H9 (cell line): Measurements from ENCODE around the gene OXSR1. TPM values are rescaled to one million over a fixed set of nuclear protein-coding genes. Genes with fewer than 3 reads are reported as not detected.

ENCODE experiments used
- DNase-seq: peaks from one replicate; pipeline ENCODE4 v3.0.0-alpha.2; 2017
- H2AFZ ChIP-seq: one replicate; pipeline ENCODE4 v1.6.1; 2013; ENCODE audit warnings: mild to moderate bottlenecking, low read length, control low read depth, moderate library complexity
- H2AK5ac ChIP-seq: 2 replicates; pipeline ENCODE4 v1.6.1; 2013; ENCODE audit warnings: low read length, control low read depth, mixed read lengths; ENCODE audit not compliant: insufficient read length
- H2BK120ac ChIP-seq: one replicate; pipeline ENCODE4 v1.6.1; 2013; ENCODE audit warnings: low read depth, mild to moderate bottlenecking, low read length, control low read depth, inconsistent platforms; ENCODE audit not compliant: poor library complexity, severe bottlenecking
- H2BK12ac ChIP-seq: 2 replicates; pipeline ENCODE4 v1.6.1; 2013; ENCODE audit warnings: low read length, control low read depth, mixed read lengths, low read depth; ENCODE audit not compliant: insufficient read length
- H2BK15ac ChIP-seq: 2 replicates; pipeline ENCODE4 v1.6.1; 2013; ENCODE audit warnings: low read depth, low read length, control low read depth
- H2BK20ac ChIP-seq: one replicate; pipeline ENCODE4 v1.6.1; 2013; ENCODE audit warnings: low read depth, mild to moderate bottlenecking, low read length, control low read depth, inconsistent platforms; ENCODE audit not compliant: poor library complexity, severe bottlenecking
- H2BK5ac ChIP-seq: 2 replicates; pipeline ENCODE4 v1.6.1; 2013; ENCODE audit warnings: low read length, control low read depth, mixed read lengths; ENCODE audit not compliant: insufficient read length
- H3K14ac ChIP-seq: 2 replicates; pipeline ENCODE4 v1.6.1; 2013; ENCODE audit warnings: low read length, control low read depth; ENCODE audit not compliant: insufficient read depth
- H3K18ac ChIP-seq: 2 replicates; pipeline ENCODE4 v1.6.1; 2013; ENCODE audit warnings: low read depth, mild to moderate bottlenecking, mixed read lengths, low read length, control low read depth; ENCODE audit not compliant: insufficient read length
- H3K23ac ChIP-seq: 2 replicates; pipeline ENCODE4 v1.6.1; 2013; ENCODE audit warnings: low read length, control low read depth, mixed read lengths, low read depth; ENCODE audit not compliant: insufficient read length
- H3K23me2 ChIP-seq: 2 replicates; pipeline ENCODE4 v1.6.1; 2013; ENCODE audit warnings: low read depth, mild to moderate bottlenecking, mixed read lengths, low read length, control low read depth; ENCODE audit not compliant: insufficient read length, poor library complexity, severe bottlenecking
- H3K27ac ChIP-seq: 2 replicates; pipeline ENCODE4 v1.5.1; 2013; ENCODE audit warnings: low read length, control low read depth, mixed read lengths, low read depth; ENCODE audit not compliant: insufficient read length
- H3K27me3 ChIP-seq: 2 replicates; pipeline ENCODE4 v1.6.1; 2013; ENCODE audit warnings: low read length, control low read depth, inconsistent platforms; ENCODE audit not compliant: insufficient read depth
- H3K4ac ChIP-seq: 2 replicates; pipeline ENCODE4 v1.6.1; 2013; ENCODE audit warnings: low read depth, mild to moderate bottlenecking, control low read depth, inconsistent platforms, low read length, moderate library complexity
- H3K4me1 ChIP-seq: 2 replicates; pipeline ENCODE4 v1.6.1; 2013; ENCODE audit warnings: low read length, control low read depth, inconsistent platforms; ENCODE audit not compliant: insufficient read depth
- H3K4me2 ChIP-seq: 2 replicates; pipeline ENCODE4 v1.6.1; 2013; ENCODE audit warnings: low read length, control low read depth, mixed read lengths; ENCODE audit not compliant: insufficient read length, insufficient read depth
- H3K56ac ChIP-seq: 2 replicates; pipeline ENCODE4 v1.6.1; 2013; ENCODE audit warnings: low read depth, mild to moderate bottlenecking, mixed read lengths, low read length, control low read depth; ENCODE audit not compliant: insufficient read length
- H3K79me1 ChIP-seq: 2 replicates; pipeline ENCODE4 v1.6.1; 2013; ENCODE audit warnings: low read depth, mild to moderate bottlenecking, moderate library complexity, low read length, control low read depth, inconsistent platforms; ENCODE audit not compliant: insufficient read depth, poor library complexity, severe bottlenecking
- H3K79me2 ChIP-seq: 2 replicates; pipeline ENCODE4 v1.6.1; 2013; ENCODE audit warnings: low read length, control low read depth, inconsistent platforms; ENCODE audit not compliant: insufficient read depth
- H3K9ac ChIP-seq: 2 replicates; pipeline ENCODE4 v1.6.1; 2013; ENCODE audit warnings: low read length, control low read depth, mixed read lengths; ENCODE audit not compliant: insufficient read length; ENCODE audit errors: extremely low read depth
- H3K9me3 ChIP-seq: one replicate; pipeline ENCODE4 v1.6.1; 2013; ENCODE audit warnings: low read depth, low read length, inconsistent platforms; ENCODE audit not compliant: control insufficient read depth
- H3T11ph ChIP-seq: one replicate; pipeline ENCODE4 v1.6.1; 2013; ENCODE audit warnings: mild to moderate bottlenecking, low read length, control low read depth, inconsistent platforms
- H4K20me1 ChIP-seq: one replicate; pipeline ENCODE4 v1.6.1; 2013; ENCODE audit not compliant: control insufficient read depth, insufficient read length, insufficient read depth
- H4K5ac ChIP-seq: 2 replicates; pipeline ENCODE4 v1.6.1; 2013; ENCODE audit warnings: low read depth, mild to moderate bottlenecking, mixed read lengths, low read length, control low read depth; ENCODE audit not compliant: insufficient read length
- H4K8ac ChIP-seq: replicated peaks from 2 replicates; pipeline ENCODE4 v1.6.1; 2013; ENCODE audit warnings: low read length, control low read depth, mixed read lengths, low read depth; ENCODE audit not compliant: insufficient read length
- H4K91ac ChIP-seq: 2 replicates; pipeline ENCODE4 v1.6.1; 2013; ENCODE audit warnings: low read depth, mild to moderate bottlenecking, moderate library complexity, mixed read lengths, low read length, control low read depth; ENCODE audit not compliant: insufficient read length
- H3K27ac Mint-ChIP-seq, 3 experiments: 2 replicates in 2 of 3; 3 replicates in 1 of 3; pipeline ENCODE4 v1.8.0; 2020 to 2021; ENCODE audit warnings: mixed read lengths in 3 of 3, mild to moderate bottlenecking in 1 of 3, moderate library complexity in 1 of 3
- H3K27me3 Mint-ChIP-seq: 2 replicates; pipeline ENCODE4 v1.8.0; 2021; ENCODE audit warnings: low read depth, mild to moderate bottlenecking, moderate library complexity, mixed read lengths
- H3K36me3 Mint-ChIP-seq, 3 experiments: 2 replicates in 2 of 3; 3 replicates in 1 of 3; pipeline ENCODE4 v1.8.0; 2020 to 2021; ENCODE audit warnings: low read depth in 3 of 3, mixed read lengths in 3 of 3; ENCODE audit not compliant: insufficient read depth in 1 of 3
- H3K4me1 Mint-ChIP-seq, 2 experiments: 2 replicates each; pipeline ENCODE4 v1.8.0; 2020; ENCODE audit warnings: mixed read lengths in 2 of 2
- H3K4me3 Mint-ChIP-seq, 2 experiments: 2 replicates in 1 of 2; 3 replicates in 1 of 2; pipeline ENCODE4 v1.8.0; 2020 to 2021; ENCODE audit warnings: mild to moderate bottlenecking in 2 of 2, mixed read lengths in 2 of 2, moderate library complexity in 1 of 2
- H3K9me3 Mint-ChIP-seq, 2 experiments: 2 replicates in 1 of 2; 3 replicates in 1 of 2; pipeline ENCODE4 v1.8.0; 2020; ENCODE audit warnings: mild to moderate bottlenecking in 2 of 2, mixed read lengths in 2 of 2, moderate library complexity in 1 of 2
- WGBS: extraction: QIAGEN DNeasy Blood & Tissue Kit; methylation state at CpG from one replicate; pipeline ENCODE4 v1.1.7; 2013; ENCODE audit warnings: missing lambda C conversion rate, low lambda C conversion rate, mixed read lengths; ENCODE audit not compliant: insufficient read length; ENCODE audit errors: extremely low coverage; 5-methylcytosine and 5-hydroxymethylcytosine counted together
- total RNA-seq: library from RNA; stranded (reverse); gene quantifications from 2 replicates; pipeline ENCODE4 v1.2.1, GENCODE V29; 2021
- TF ChIP-seq, protein P1 (sequence below): fragments of 200-600 bp; sonication (generic); conservative IDR thresholded peaks from 3 replicates; pipeline ENCODE4 v1.8.0; 2021; ENCODE audit warnings: antibody characterized with exemption, mild to moderate bottlenecking

The OXSR1 gene
- total RNA-seq, 1 experiment from 2014 or later, result 54.1 TPM

DNA sequence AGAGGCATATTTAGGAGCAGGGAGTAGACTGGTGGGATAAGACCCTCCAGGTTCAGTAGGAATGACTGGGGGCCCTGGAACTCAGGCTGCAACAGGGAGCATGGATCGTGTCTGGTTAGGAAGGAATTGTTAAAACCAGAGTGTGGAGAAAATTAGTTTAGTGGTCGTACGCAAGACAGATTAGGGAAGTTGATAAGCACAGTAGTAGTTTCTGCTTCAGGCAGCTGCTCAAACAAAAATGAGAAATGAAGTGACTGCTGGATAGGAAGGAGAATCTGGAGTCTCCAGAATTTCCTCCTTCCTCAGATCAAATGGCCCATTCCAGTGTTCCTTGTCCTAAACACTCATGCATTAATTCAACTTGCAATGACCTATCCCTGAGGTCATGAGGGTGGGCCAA lies 15.6 kb upstream of the OXSR1 start:
- TF ChIP-seq, protein P1, sequence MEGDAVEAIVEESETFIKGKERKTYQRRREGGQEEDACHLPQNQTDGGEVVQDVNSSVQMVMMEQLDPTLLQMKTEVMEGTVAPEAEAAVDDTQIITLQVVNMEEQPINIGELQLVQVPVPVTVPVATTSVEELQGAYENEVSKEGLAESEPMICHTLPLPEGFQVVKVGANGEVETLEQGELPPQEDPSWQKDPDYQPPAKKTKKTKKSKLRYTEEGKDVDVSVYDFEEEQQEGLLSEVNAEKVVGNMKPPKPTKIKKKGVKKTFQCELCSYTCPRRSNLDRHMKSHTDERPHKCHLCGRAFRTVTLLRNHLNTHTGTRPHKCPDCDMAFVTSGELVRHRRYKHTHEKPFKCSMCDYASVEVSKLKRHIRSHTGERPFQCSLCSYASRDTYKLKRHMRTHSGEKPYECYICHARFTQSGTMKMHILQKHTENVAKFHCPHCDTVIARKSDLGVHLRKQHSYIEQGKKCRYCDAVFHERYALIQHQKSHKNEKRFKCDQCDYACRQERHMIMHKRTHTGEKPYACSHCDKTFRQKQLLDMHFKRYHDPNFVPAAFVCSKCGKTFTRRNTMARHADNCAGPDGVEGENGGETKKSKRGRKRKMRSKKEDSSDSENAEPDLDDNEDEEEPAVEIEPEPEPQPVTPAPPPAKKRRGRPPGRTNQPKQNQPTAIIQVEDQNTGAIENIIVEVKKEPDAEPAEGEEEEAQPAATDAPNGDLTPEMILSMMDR, result no peak
- no peak overlapping the region for H2BK5ac ChIP-seq
- H4K20me1 ChIP-seq, result no peaks in the 10 kb centered on the region
- no peak overlapping the region for H2AFZ ChIP-seq
- no peaks in the 10 kb centered on the region for H3K23me2 ChIP-seq
- no peak overlapping the region for H2BK12ac ChIP-seq
- H2BK20ac ChIP-seq, result no peak overlapping the region
- H3K14ac ChIP-seq, result no peak overlapping the region
- Mint-ChIP-seq H3K9me3 (peaks cover 8 to 11% of the 10 kb centered on the region in 2 experiments; a peak in 4 of 5 replicates), H3K4me3 (no peak overlapping the region), H3K27me3 (peaks cover 2% of the 10 kb centered on the region; the same call in 1 of the 2 replicates), H3K4me1 (peaks cover 0 to 4% of the 10 kb centered on the region in 2 experiments; a peak in 2 of 4 replicates), H3K36me3 (peaks cover 0 to 6% (median 2%) of the 10 kb centered on the region in 3 experiments; a peak in 2 of 7 replicates), H3K27ac (no peak overlapping the region)
- H2AK5ac ChIP-seq, result no peak overlapping the region
- H3K4ac ChIP-seq, result no peak overlapping the region
- no peaks in the 10 kb centered on the region for H3K4me1 ChIP-seq
- no peak overlapping the region for H3K27ac ChIP-seq
- H3K9ac ChIP-seq, result no peak overlapping the region
- H3T11ph ChIP-seq, result no peak overlapping the region
- no peak overlapping the region for H4K5ac ChIP-seq
- H3K79me1 ChIP-seq, result no peaks in the 10 kb centered on the region
- H3K79me2 ChIP-seq, result no peaks in the 10 kb centered on the region
- H4K8ac ChIP-seq, result no peak overlapping the region
- no peak overlapping the region for H2BK120ac ChIP-seq
- H3K18ac ChIP-seq, result no peak overlapping the region
- no CpG with 5 or more reads among the region's 3 CpGs for WGBS
- H3K27me3 ChIP-seq, result no peaks in the 10 kb centered on the region
- no peak overlapping the region for H3K23ac ChIP-seq
- no peak overlapping the region for H3K56ac ChIP-seq
- H3K4me2 ChIP-seq, result no peak overlapping the region
- DNase-seq, result no peak
- no peak overlapping the region for H4K91ac ChIP-seq
- H3K9me3 ChIP-seq, result no peaks in the 10 kb centered on the region
- H2BK15ac ChIP-seq, result no peak overlapping the region
